ENCODE measurements around the gene CCDC158.
"Not testable (repeated sequence)": the region's sequence is repeated elsewhere in the genome, so short reads cannot be mapped to it uniquely, and the experiment has no call there.

CCDC158 gene

DNA sequence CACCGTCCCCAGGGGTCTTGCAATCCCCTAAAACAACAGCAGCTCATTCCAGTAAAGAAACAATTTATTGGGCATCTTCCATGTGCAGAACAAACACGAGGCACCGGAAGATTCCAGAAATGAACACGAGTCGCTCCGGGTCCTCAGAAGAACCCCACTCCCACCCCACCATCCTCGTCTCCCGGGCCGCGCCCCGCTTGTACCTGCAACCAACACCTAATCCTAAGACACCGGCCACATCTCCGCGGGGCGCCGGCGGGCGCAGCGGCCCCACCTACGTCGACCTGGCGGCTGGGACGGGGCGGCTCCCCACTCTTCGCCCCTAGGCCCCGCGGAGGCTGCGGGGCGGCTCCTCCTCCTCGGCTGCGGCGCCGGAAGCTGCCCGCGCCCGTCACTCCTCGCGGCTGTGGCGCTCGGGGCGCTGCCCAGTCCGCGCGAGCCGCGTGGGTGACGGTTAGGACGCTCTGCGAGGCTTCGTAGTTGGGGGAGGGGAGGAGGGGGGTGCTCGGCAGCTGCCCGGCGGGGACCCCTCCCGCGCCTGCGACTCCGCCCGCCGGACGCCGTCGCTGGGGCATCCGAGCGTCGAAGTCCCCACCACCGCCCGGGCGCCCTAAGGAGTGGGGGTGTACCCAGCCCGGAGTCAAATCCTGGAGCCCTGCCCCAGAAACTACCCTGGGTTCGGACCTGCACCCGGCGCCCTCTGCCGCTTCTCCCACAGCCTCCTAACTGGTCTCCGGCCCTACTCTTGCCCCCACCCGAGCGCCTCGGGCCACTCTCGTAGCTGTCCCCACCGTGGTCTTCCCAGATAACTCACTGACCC, at the start of gene CCDC158:
TSS of gene CCDC158 (minus strand) at position 380 of the 820 bp plus-strand sequence. CDS start 17,934 bp downstream, outside the sequence.
- no peak for DNase-seq

DNA sequence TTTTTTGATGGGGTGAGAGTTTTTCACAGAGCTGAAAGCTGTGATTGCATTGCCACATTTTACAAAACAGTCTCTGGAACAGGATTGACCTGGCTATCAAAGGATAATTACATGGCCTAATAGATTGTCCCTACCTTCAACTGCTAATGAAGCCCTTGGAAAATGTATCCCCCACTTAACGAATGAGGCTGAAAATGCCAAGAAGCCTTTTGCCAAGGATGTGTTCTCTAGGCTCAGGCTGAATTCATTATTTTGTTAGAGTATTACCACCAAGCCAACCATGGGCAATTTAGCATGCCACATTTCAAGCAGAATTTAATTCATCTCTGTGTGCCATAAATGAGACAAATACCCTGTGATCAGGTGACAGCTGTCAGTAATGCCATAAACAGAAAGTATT, 49.6 kb upstream of the CCDC158 start:
- no peak for DNase-seq

GRCh38 chr4:76470064-76470463, 49.1 kb upstream of the CCDC158 start:
- DNase-seq, result no peak

- no peak for DNase-seq
Observed at GRCh38 chr4:76463568-76463967, 42.6 kb upstream of the CCDC158 start.

GRCh38 chr4:76459291-76459723, 38.4 kb upstream of the CCDC158 start:
- DNase-seq, result no peak

GRCh38 chr4:76458825-76459224, 37.9 kb upstream of the CCDC158 start:
- no peak for DNase-seq

DNA sequence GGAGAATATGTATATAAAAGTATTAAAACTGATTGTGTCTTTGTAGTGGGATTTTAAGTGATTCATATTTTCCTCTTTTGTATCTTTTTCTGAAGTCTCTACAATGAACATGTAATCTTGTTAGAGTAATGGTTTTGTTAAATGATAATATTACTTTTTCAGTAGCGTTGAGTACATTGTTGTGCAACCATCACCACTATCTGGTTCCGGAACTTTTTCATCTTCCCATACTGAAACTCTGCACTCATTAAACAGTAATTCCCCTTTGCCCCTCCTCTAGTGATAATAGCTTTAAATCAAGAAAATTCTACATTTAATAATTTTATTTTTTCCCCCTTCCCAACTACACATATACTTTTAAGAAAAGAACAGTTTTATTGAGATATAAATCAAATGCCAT, 37.4 kb upstream of the CCDC158 start:
- DNase-seq, result no peak

GRCh38 chr4:76457885-76458284, 36.9 kb upstream of the CCDC158 start:
- DNase-seq, result no peak

DNA sequence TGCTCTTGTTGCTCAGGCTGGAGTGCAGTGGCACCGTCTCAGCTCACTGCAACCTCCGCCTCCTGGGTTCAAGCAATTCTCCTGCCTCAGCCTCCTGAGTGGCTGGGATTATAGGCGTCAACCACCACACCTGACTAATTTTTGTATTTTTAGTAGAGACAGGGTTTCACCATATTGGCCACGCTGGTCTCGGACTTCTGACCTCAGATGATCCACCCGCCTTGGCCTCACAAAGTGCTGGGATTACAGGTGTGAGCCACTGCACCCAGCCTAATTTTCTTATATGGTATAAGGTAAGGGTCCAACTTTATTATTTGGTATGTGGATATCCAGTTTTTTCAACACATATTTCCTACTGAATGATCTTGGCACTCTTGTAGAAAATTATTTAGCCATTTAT, 33.1 kb upstream of the CCDC158 start:
- not testable (repeated sequence) for DNase-seq

GRCh38 chr4:76453232-76453631, 32.3 kb upstream of the CCDC158 start:
- no peak for DNase-seq

- no peak for DNase-seq
Observed at GRCh38 chr4:76449833-76450232, 28.9 kb upstream of the CCDC158 start.

DNA sequence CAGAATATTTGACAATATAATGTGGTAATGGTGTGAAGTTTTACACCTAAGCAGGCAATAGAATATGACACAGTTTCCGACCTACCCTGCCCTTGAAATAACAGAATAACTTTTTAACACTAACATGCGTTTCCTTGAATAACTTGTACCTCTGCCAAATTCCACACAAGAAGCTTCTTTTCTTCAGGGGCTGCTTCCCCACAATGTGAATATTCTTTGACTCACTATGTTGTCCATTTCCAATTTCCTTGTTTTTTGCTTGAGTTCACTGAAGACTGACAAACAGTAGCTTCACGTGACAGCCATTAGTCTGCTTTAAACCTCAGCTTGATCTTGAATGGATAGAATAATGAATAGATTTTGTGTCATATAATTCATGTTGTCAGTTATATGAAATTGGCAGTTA, 28.4 kb upstream of the CCDC158 start:
- DNase-seq, result no peak

GRCh38 chr4:76448211-76448610, 27.3 kb upstream of the CCDC158 start:
- DNase-seq, result no peak

DNA sequence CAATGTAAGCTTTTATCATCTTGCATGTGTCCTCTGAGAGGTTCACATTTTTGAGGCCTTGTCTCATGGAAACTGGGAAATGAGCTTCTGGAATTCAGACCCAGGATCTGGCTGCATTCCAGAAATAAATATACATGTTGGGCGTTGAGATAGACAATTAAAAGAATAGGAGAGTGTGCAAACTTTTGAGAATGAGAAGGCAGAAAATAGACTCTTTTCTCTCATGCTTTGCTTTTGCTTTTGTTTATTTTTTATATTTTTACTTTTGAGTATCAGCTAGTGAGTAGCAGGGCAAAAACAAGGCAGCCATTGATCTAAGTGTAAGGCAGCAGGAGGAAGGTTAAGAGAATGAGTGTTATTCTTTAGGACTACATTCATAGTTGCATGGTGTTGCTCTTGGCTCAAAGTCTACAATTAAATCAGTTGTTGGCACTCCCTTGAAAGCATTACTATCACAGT, 26.5 kb upstream of the CCDC158 start:
- no peak for DNase-seq

GRCh38 chr4:76445911-76446310, 25.0 kb upstream of the CCDC158 start:
- no peak for DNase-seq

DNA sequence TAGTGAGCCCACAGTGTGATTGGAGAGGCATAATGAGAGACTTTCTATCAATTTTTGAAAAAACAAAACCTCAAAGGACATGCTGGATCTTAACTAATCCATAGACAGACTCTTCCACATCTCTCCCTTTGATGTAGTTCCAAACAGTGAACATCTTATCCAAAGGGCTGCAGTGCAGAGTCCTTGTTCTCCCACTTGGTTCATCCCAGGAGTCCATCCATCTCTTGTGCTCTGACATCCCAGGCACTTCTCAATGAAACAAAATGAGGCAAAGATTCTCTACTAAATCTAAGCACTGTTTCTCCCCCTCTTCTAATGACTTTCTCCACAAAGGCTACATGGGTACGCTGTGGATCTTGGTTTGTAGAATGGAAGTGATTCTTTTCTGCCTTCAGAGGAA, 22.4 kb upstream of the CCDC158 start:
- no peak for DNase-seq

GRCh38 chr4:76442807-76443206, 21.9 kb upstream of the CCDC158 start:
- DNase-seq, result no peak

GRCh38 chr4:76441881-76442280, 20.9 kb upstream of the CCDC158 start:
- DNase-seq, result no peak

GRCh38 chr4:76439491-76439890, 18.6 kb upstream of the CCDC158 start:
- DNase-seq, result no peak

- no peak for DNase-seq
Observed at GRCh38 chr4:76435528-76436319, 14.8 kb upstream of the CCDC158 start.

DNA sequence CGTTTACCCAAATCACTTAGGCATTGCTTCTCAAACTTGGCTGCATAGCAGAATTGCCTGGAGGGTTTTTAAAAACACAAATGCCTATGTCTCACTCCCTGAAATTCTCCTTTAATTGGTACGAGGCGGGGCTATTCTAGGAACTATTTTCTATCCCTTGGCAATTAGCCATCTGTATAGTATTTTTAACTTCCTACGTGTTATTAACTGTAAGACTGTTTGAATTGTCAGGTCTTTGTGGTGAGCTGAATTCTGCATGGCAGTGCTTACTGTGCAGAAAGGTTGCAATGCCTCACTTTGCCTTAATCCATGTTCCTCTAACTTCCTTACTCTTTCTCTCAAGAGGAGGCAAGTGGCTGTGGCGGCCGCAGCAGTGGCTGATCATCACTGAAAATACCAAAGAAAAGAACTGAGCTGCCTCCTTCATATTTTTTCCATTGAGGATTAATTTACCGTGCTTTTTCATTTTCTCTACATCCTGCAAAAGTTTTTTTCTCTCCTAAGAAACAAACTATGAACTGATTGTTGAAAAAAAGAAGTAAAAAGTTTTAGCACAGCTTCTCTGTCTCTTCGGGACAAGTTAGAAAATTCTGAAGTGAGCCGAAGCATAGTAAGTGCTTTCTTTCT, 14.1 kb upstream of the CCDC158 start, which contains the start of gene SHROOM3:
TSS of gene SHROOM3 (plus strand) at position 329 of the 627 bp plus-strand sequence. CDS start 824 bp downstream, outside the sequence.
- no peak for DNase-seq

DNA sequence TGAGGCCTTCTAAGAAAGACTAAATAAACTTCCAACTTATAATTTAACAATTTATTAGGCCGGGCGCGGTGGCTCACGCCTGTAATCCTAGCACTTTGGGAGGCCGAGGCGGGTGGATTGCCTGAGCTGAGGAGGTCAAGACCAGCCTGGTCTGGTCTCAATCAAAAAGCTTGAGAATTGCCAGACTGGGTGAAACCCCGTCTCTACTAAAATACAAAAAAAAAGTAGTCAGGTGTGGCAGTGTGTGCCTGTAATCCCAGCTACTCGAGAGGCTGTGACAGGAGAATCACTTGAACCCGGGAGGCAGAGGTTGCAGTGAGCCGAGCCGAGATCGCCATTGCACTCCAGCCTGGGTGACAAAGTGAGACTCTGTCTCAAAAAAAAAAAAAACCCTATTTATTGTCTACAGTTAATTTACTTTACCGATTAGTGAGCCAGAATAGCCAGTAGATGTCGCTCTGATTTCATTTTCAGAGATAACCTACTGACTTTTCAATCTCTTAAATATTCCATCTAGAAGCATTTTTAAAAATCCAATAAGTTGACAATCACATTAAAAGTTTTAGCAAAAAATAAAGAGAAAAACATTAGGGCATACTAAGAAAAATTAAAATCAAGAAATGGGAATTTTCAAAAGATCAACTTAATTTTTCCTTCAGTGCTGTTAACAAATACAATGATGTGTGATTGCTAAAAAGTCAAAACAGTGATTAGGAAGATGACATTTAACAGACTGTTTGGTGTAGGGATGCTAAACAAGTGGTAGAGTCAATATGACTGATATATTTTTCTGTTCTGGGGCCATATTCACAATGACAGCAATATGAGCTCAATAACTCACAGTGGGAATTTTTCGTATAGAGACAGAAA, 9.8 kb upstream of the CCDC158 start:
- DNase-seq, result no peak

All from activated CD4-positive, alpha-beta T cell treated with anti-CD3 and anti-CD28 coated beads for 4 hours (primary cell).